Activated B cell treated with CpG ODN at 0.5 μM for 24 hours (primary cell): ENCODE data around the gene CLCN6. TPM values are rescaled to one million over a fixed set of nuclear protein-coding genes. Genes with fewer than 3 reads are reported as not detected.
A peak's percentile ranks its signal among the peaks of the same experiment; 100 is the strongest.

Experiments
- ATAC-seq: fragments of 200-7000 bp; cut with Tn5 transposase; one replicate; pipeline ENCODE4 v1.10.0; 2021; ENCODE audit warnings: low read depth, mild to moderate bottlenecking, moderate library complexity
- CTCF ChIA-PET: fragments of 350-600 bp; sonication (Branson Sonifier 250); formaldehyde crosslinking; loops from one replicate; lab custom pipeline; 2021; ENCODE audit warnings: antibody characterized with exemption; lab: Charles Lee
- POLR2A ChIA-PET: fragments of 350-600 bp; sonication (Branson Sonifier 250); formaldehyde crosslinking; loops from one replicate; lab custom pipeline; 2021; ENCODE audit warnings: antibody characterized with exemption; lab: Charles Lee
- DNase-seq: peaks from one replicate; pipeline ENCODE4 v3.0.0; 2022
- H3K27ac Mint-ChIP-seq: one replicate; pipeline ENCODE4 v1.8.0; 2020; ENCODE audit warnings: mixed read lengths
- H3K27me3 Mint-ChIP-seq: one replicate; pipeline ENCODE4 v1.8.0; 2021; ENCODE audit warnings: mixed read lengths
- H3K36me3 Mint-ChIP-seq: one replicate; pipeline ENCODE4 v1.8.0; 2021; ENCODE audit warnings: low read depth, mixed read lengths
- H3K4me1 Mint-ChIP-seq: one replicate; pipeline ENCODE4 v1.8.0; 2021; ENCODE audit warnings: mixed read lengths
- H3K4me3 Mint-ChIP-seq: one replicate; pipeline ENCODE4 v1.8.0; 2020; ENCODE audit warnings: mild to moderate bottlenecking, mixed read lengths
- H3K9me3 Mint-ChIP-seq: one replicate; pipeline ENCODE4 v1.8.0; 2020; ENCODE audit warnings: mixed read lengths
- intact Hi-C: fragments of 100-400 bp; cut with micrococcal nuclease; formaldehyde crosslinking; loops from one replicate; pipeline ENCODE4 v1.15.1; 2024
- total RNA-seq: library from RNA; stranded (reverse); gene quantifications from 2 replicates; pipeline ENCODE4 v1.2.3, GENCODE V29; 2022
- TF ChIP-seq, protein P1 (sequence below): fragments of 200-600 bp; IDR thresholded peaks from one replicate; pipeline ENCODE4 v1.8.0; 2022; ENCODE audit warnings: antibody characterized with exemption, mild to moderate bottlenecking

Gene CLCN6
- total RNA-seq, 1 donor from 2014 or later = 79.6 TPM

DNA sequence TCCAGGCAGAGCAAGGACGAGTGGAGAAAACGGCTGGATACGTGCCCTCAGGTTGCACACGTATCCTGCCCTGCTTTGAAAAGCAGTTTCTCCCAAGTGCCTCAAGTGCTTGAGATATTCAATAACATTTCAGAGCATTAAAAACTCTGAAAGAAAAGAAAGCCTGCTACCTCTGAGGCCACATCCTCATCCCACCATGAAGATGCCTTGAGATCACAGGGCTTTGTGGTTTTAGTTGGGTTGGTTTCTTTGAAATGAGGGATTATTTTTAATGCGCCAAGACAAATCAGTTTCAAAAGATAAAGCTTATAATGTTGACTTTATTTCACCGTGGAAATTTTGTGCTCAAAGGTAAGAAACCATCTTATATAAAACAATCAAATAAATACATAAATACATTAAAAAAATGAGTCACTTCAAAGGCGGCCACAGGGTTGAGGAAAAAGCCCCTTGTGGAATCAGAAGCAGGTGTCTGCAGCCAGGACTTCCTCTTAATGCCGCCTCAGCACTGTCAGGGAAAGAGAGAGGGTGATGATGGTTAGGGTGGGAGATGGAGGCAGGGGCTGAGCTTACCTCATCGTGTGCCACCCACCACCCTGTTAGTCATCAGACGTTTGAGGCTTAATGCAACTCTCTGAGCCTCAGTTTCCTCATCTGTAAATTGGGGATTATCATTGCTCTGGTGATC lies 51.3 kb downstream of the CLCN6 start:
- Mint-ChIP-seq H3K4me3 (no peak overlapping the region), H3K4me1 (no peaks in the 10 kb centered on the region), H3K27me3 (peaks cover 45% of the 10 kb centered on the region), H3K9me3 (no peaks in the 10 kb centered on the region), H3K27ac (no peak overlapping the region), H3K36me3 (no peaks in the 10 kb centered on the region)
- ChIA-PET CTCF (no interaction called here), POLR2A (interaction anchor here (0.6 to 1.2 kb wide), 2 partner anchors 51 to 122 kb away, joined by 3 read pairs; no protein-coding TSS in a partner anchor)
- intact Hi-C loops = no loop called here
- no peak for ATAC-seq
- no peak for DNase-seq
- TF ChIP-seq, protein P1, sequence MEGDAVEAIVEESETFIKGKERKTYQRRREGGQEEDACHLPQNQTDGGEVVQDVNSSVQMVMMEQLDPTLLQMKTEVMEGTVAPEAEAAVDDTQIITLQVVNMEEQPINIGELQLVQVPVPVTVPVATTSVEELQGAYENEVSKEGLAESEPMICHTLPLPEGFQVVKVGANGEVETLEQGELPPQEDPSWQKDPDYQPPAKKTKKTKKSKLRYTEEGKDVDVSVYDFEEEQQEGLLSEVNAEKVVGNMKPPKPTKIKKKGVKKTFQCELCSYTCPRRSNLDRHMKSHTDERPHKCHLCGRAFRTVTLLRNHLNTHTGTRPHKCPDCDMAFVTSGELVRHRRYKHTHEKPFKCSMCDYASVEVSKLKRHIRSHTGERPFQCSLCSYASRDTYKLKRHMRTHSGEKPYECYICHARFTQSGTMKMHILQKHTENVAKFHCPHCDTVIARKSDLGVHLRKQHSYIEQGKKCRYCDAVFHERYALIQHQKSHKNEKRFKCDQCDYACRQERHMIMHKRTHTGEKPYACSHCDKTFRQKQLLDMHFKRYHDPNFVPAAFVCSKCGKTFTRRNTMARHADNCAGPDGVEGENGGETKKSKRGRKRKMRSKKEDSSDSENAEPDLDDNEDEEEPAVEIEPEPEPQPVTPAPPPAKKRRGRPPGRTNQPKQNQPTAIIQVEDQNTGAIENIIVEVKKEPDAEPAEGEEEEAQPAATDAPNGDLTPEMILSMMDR = no peak

DNA sequence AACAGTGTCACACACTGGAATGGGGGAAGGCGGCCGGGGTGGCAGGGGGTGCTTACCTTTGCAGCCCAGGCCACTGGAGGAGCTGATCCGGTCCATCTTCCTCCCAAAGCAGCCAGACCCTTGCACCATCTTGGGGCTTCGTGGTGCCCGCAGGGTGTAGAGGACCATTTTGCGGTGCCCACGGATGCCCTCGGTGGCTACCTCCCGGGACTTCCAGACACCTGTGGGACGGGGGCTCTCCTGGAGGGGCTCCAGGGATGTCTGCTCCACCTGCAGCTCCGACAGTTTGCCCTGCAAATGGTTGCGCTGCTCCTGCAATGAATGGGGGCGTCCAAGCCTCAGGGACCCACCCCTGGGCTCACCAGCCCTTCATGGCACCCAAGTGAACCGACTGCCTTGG lies 52.2 kb downstream of the CLCN6 start:
- POLR2A ChIA-PET = no interaction called here
- CTCF ChIA-PET = no interaction called here
- intact Hi-C loops = no loop called here

DNA sequence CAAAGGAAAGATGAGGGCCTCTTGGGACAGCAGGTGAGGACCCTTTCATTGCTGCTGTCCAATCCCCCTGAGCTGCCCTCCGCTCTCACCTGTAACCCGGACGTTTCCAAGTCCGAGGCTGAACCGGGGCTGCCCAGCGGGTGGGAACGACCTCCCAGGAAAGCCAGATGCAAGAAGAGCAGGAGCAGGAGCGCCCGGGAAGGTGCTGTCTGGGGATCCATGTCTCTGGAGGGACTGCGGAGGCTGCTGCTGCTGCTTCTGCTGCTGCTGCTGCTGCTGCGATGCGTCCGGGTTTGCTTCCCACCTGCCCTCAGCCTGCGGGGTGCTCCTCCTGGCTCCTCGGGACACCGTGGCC lies 52.6 kb downstream of the CLCN6 start, which contains the start of gene NPPB:
Gene NPPB, minus strand, starts transcription at position 333 of the 355 bp plus-strand sequence. Its CDS starts 112 bp downstream, at position 221.
- ATAC-seq (no peak), DNase-seq (no peak)
- ChIA-PET CTCF (no interaction called here), POLR2A (no interaction called here)
- intact Hi-C loops = no loop called here
- Mint-ChIP-seq H3K4me3 (no peak within 1 kb of the TSS), H3K9me3 (no peaks in the 10 kb centered on the region), H3K27ac (no peak within 1 kb of the TSS), H3K27me3 (peaks cover 51% of the 10 kb centered on the region), H3K4me1 (no peaks in the 10 kb centered on the region), H3K36me3 (no peaks in the 10 kb centered on the region)
- TF ChIP-seq, protein P1 = no peak

More for the DNA sequence above, 52.2 kb downstream of the CLCN6 start:
- H3K27me3 Mint-ChIP-seq = peaks cover 51% of the 10 kb centered on the region
- H3K27ac Mint-ChIP-seq = no peak overlapping the region
- ATAC-seq (no peak), DNase-seq (no peak)
- no peaks in the 10 kb centered on the region for H3K4me1 Mint-ChIP-seq
- H3K36me3 Mint-ChIP-seq = no peaks in the 10 kb centered on the region
- TF ChIP-seq, protein P1 = no peak
- H3K9me3 Mint-ChIP-seq = no peaks in the 10 kb centered on the region
- no peak overlapping the region for H3K4me3 Mint-ChIP-seq

DNA sequence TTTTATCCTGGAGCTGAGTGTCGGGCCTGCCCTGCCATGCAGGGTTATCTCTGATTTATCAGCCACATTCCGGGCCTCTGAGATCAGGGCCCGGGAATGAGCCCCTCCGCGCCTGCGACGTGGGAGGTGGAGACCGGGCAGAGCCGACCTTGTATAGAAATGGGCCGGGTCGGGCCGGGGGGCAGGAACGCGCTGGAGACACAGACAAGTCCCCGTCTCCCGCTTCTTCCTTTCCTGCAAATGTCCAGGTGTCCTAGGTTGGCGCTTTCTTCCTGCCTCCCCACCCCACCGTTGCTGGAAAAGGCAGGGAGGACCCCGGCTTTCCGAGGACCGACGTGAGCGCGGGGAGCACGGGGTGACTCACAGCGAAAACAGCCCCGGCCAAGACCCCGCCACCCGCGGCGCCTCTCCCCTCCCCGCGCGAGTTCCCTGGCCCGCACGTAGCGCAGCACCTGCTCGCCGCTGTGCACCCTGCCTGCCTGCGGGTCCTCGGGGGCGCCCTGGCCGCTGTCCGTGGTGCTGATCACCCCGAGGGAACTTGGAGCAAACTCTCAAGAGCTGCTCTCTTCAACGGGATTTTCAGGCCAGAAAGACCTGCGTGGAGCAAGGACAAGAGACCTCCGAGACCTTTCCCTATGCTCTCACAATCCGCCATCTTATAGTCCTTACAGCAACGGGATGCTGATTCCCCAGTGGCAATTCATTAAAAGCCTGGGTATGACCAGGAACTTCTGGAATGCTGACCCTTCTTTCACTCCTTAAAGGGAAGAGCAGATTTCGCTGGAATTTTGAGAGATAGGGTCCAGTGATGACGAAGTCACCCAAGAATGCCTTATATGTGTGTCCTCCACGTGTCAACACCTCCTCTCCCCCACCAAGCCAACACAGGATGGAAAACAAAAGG lies 53.2 kb downstream of the CLCN6 start:
- DNase-seq (peak; percentile 65), ATAC-seq (peak; percentile 84)
- TF ChIP-seq, protein P1 = no peak
- CTCF ChIA-PET = no interaction called here
- Mint-ChIP-seq H3K9me3 (no peaks in the 10 kb centered on the region), H3K27ac (no peak overlapping the region), H3K4me1 (no peaks in the 10 kb centered on the region), H3K4me3 (no peak overlapping the region), H3K27me3 (peaks cover 55% of the 10 kb centered on the region), H3K36me3 (no peaks in the 10 kb centered on the region)
- POLR2A ChIA-PET = no interaction called here
- intact Hi-C loops = no loop called here

DNA sequence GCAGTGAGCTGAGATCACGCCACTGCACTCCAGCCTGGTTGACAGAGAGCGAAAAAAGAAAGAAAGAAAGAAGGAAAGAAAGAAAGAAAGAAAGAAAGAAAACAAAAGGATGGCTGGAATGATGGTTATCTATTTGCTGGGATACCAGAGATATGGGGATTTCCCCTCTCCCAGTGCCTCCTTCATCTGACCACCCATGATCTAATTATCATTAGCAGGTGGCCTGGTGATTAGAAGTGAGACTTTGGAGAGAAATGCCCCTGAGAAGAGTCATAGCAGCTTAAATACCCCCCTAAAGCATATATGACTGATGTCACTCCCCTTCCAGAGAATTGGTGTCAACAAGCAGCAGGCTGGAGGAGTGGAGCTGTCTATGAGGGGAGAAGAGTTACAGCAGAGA lies 54.1 kb downstream of the CLCN6 start:
- intact Hi-C loops = no loop called here
- no peak overlapping the region for H3K27ac Mint-ChIP-seq
- TF ChIP-seq, protein P1 = no peak
- CTCF ChIA-PET = no interaction called here
- H3K4me3 Mint-ChIP-seq = no peak overlapping the region
- no peaks in the 10 kb centered on the region for H3K9me3 Mint-ChIP-seq
- ATAC-seq = no peak
- no peaks in the 10 kb centered on the region for H3K36me3 Mint-ChIP-seq
- H3K4me1 Mint-ChIP-seq = no peaks in the 10 kb centered on the region
- H3K27me3 Mint-ChIP-seq = peaks cover 55% of the 10 kb centered on the region
- POLR2A ChIA-PET = no interaction called here
- no peak for DNase-seq
